Measurements from ENCODE around the gene SH3PXD2A. TPM values are rescaled to one million over a fixed set of nuclear protein-coding genes. Genes with fewer than 3 reads are reported as not detected.

SH3PXD2A gene
- total and polyA plus RNA-seq, 2 of the 4 experiments (the other 2 are of a cell fraction) = 6.3 to 23.0 TPM

DNA sequence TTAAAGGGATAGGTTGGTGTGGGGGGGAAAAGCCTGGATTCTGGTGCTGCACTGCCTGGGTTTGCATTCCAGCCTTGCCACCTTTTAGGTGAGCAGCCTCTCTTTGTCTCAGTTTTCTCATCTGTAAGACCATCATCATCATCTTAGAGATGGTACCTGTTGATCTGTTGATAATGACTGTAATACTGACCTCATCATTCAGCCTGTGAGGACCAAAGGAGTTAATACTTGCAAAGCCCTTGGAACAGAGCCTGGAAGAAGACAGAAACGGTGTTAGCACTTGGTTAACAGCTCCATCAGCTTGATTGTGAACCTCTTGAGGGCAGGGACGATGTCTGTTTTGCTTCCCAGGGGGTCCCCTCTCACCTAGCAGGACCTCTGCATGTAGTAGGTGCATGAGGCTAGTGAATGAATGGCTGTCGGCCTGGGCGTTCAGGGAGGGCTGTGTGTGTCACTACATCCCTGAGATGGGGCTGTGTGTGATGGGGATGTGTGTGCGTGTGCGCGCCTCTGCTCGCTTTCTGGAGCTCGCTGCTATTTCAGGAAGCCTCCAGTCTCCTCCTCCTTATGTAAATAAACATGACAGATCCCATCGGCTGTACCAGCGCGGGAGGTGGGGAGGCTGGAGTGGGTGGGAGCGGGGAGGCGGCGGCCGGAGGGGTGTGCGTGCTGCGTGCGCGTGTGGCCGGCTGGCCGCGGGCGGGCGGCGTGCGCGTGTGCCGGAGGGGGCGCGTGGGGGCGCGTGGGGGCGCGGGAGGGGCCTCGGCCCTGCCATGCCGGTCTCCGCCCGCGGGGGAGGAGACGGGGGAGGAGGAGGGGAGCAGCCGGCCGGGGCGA, 300.7 kb downstream of the SH3PXD2A start (continued):
- TF ChIP-seq MAFK (IDR thresholded peaks at IDR 0.05; ENCODE audit: low read depth, low read length) (no peak), SMC3 (IDR thresholded peaks at IDR 0.05; ENCODE audit: low read depth, low read length) (no peak)

DNA sequence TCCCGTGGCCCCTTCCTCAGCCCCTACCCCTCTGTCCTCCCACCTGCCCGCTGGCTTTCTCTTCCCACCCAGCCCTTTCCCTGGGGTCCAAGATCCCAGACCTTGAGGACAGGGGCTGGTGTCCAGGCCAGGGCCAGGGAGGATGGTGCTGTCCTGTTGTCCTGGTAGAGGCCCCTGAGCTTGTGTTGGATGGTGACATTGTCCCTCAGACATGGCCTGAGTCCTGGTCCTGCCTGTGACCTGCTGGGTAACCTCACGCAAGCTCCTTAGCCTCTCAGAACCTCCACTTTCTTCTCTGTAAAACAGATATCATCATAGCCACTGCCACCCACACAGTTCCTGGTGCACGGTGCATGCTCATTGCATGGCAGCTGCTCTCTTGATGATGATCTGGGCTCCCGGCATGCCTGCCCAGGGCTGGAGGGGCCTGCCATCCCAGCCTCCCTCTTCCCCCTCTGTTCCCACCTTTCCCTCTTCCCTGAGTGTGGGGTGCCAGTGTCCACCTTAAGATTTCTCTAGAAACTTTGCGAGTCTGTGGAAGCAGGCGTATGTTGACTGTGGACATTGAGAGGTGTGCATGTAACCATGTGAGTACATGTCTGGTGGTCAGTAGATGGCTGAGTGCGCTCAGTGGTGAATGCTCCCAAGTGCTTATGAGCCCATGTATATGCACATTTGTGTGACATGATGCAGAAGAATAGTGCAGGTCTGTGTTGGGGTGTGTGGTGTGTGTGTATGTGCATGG, 301.5 kb downstream of the SH3PXD2A start:
- 89% methylated on average over 3 of the region's 8 CpGs; no CpG with 5 or more reads in 1 of the 2 experiments for WGBS, 2 experiments (ENCODE audit: extremely low coverage in 2 of 2, insufficient read length in 1 of 2)
- H2BK5ac ChIP-seq (ENCODE audit: low read depth, low read length, poor library complexity, severe bottlenecking) = no peak overlapping the region
- dilution Hi-C loops (cut with HindIII; ENCODE audit: low sequenced_read_pairs, unreplicated experiment) (no loop called here), in situ Hi-C loops (cut with MboI; ENCODE audit: low sequenced_read_pairs) (no loop called here), intact Hi-C loops (cut with micrococcal nuclease) (no loop called here)
- H3K4me2 ChIP-seq (ENCODE audit: low read depth, low read length) = no peak overlapping the region
- H3K9me1 ChIP-seq (ENCODE audit: insufficient read depth, low read length) = peaks cover 13% of the 10 kb centered on the region
- 0 out of 2 replicates have a peak overlapping the region, but pooled peaks have one; percentile 50 for H3K23ac ChIP-seq (ENCODE audit: low read depth, low read length)
- H4K20me1 ChIP-seq (ENCODE audit: insufficient read depth, low read length) = peaks cover 5% of the 10 kb centered on the region
- H2BK15ac ChIP-seq (ENCODE audit: low read depth, low read length) = 0 out of 3 replicates have a peak overlapping the region, but pooled peaks have one; percentile 41
- H2AFZ ChIP-seq (replicated peaks; ENCODE audit: low read length, poor library complexity) = no peak overlapping the region
- no peak overlapping the region for H3K27ac ChIP-seq (ENCODE audit: insufficient read depth, low read length)
- peaks cover 62% of the 10 kb centered on the region for H3K27me3 ChIP-seq (ENCODE audit: control insufficient read depth, insufficient read depth, low read length)
- H4K5ac ChIP-seq (ENCODE audit: low read depth, low read length) = no peak overlapping the region
- H3K9ac ChIP-seq (ENCODE audit: low read depth, low read length) = no peak overlapping the region
- H3K4ac ChIP-seq (ENCODE audit: low read depth, low read length) = no peak overlapping the region
- POLR2A ChIA-PET (ENCODE audit: unreplicated experiment) = no interaction called here
- H3K18ac ChIP-seq (ENCODE audit: low read depth, low read length) = no peak overlapping the region
- no peak overlapping the region for H2BK120ac ChIP-seq (ENCODE audit: low read depth, low read length)
- no peak for DNase-seq
- H3K14ac ChIP-seq (replicated peaks; ENCODE audit: low read depth, low read length) = no peak overlapping the region
- TF ChIP-seq NFE2L2 (IDR thresholded peaks at IDR 0.05; ENCODE audit: low read depth, low read length) = no peak
- no peak for TF ChIP-seq CEBPB (IDR thresholded peaks at IDR 0.05; ENCODE audit: low read depth, low read length)
- no peak for TF ChIP-seq SMC3 (IDR thresholded peaks at IDR 0.05; ENCODE audit: low read depth, low read length)
- no peak for TF ChIP-seq RFX5 (IDR thresholded peaks at IDR 0.05; ENCODE audit: low read depth, low read length)
- H4K8ac ChIP-seq (ENCODE audit: low read depth in 2 of 2, low read length in 2 of 2) = no peak overlapping the region
- H3K9me3 ChIP-seq (ENCODE audit: control insufficient read depth, insufficient read depth, low read length) = no peaks in the 10 kb centered on the region
- H2BK20ac ChIP-seq (ENCODE audit: low read depth, low read length) = peak overlapping the region; percentile 9; the same call in 1 of the 2 replicates
- BruUV-seq (replicated peaks) = no TSS peak
- peaks cover 7% of the 10 kb centered on the region for H3K4me1 ChIP-seq (ENCODE audit: control insufficient read depth, insufficient read depth, low read length)
- H2AK9ac ChIP-seq (replicated peaks; ENCODE audit: low read depth, low read length, poor library complexity) = no peak overlapping the region
- H3K79me1 ChIP-seq (ENCODE audit: low read depth in 1 of 2, low read length in 2 of 2) = no peaks in the 10 kb centered on the region
- peak overlapping the region; percentile 72; the same call in 1 of the 2 replicates for H2AK5ac ChIP-seq (ENCODE audit: low read depth, low read length)
- no peak for ATAC-seq (ENCODE audit: low read depth)
- H4K91ac ChIP-seq (ENCODE audit: insufficient read depth, low read depth, low read length) = no peak overlapping the region
- no peak overlapping the region for H3K4me3 ChIP-seq (ENCODE audit: insufficient read depth, low read depth, low read length)
- CTCF ChIA-PET = no interaction called here
- no peaks in the 10 kb centered on the region for H3K36me3 ChIP-seq (ENCODE audit: control insufficient read depth, insufficient read depth, low read length)
- no peak overlapping the region for H3K56ac ChIP-seq (ENCODE audit: extremely low read depth, insufficient read depth, low read length)
